Epithelial cell of esophagus (primary cell): ENCODE data around the gene HECTD4.
"Not testable (repeated sequence)": the region's sequence is repeated elsewhere in the genome, so short reads cannot be mapped to it uniquely, and the experiment has no call there.

Experiments
- DNase-seq: peaks from one replicate; pipeline ENCODE4 v3.0.0; 2010; ENCODE audit warnings: low read depth
- H3K4me3 ChIP-seq: 2 replicates; pipeline ENCODE4 v1.5.1; 2011; ENCODE audit warnings: mild to moderate bottlenecking, low read length, control low read depth
- TF ChIP-seq, protein P1 (sequence below): IDR thresholded peaks from 2 replicates; pipeline ENCODE4 v1.5.1; 2011; ENCODE audit warnings: low read depth, mild to moderate bottlenecking, low read length, control low read depth, inconsistent platforms; ENCODE audit not compliant: insufficient read depth; ENCODE audit errors: missing control alignments

HECTD4 gene

DNA sequence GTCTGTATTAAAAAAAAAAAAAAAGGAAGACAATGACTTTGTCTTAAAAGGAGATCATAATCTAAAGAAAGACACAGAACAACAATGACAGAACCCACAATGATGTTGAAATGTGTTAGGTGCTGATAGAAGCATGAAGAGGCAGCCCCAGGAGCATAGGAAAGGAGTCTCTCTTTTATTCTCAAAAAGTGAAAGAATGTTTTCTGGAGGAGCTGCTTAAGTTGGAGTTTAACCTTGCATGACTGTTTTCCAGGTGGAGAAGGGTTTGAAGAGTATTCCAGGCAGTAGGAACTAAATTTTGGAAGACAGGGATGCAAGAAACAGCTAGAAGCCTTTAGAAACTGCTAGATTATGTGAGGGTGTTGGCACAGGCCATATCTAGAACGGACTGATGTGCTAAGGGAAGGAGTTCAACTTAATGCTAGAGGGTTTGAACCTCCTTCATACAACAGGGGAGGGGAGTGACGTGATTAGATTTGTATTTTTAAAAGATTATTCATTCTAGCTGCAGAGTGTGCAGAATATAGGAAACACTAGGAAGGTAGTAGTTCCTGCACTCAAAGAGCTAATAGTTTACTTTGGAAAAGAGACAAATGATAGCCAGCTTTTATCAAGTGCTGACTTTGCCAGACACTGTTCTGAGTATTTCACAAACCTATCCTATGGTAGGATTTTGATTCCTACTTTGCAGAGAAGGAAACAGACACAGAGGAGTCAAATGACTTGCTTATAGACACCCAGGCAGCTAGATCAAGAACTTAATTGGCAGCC lies 31.8 kb upstream of the HECTD4 start:
- TF ChIP-seq, protein P1, sequence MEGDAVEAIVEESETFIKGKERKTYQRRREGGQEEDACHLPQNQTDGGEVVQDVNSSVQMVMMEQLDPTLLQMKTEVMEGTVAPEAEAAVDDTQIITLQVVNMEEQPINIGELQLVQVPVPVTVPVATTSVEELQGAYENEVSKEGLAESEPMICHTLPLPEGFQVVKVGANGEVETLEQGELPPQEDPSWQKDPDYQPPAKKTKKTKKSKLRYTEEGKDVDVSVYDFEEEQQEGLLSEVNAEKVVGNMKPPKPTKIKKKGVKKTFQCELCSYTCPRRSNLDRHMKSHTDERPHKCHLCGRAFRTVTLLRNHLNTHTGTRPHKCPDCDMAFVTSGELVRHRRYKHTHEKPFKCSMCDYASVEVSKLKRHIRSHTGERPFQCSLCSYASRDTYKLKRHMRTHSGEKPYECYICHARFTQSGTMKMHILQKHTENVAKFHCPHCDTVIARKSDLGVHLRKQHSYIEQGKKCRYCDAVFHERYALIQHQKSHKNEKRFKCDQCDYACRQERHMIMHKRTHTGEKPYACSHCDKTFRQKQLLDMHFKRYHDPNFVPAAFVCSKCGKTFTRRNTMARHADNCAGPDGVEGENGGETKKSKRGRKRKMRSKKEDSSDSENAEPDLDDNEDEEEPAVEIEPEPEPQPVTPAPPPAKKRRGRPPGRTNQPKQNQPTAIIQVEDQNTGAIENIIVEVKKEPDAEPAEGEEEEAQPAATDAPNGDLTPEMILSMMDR, result no peak
- no peak overlapping the region for H3K4me3 ChIP-seq
- no peak for DNase-seq

DNA sequence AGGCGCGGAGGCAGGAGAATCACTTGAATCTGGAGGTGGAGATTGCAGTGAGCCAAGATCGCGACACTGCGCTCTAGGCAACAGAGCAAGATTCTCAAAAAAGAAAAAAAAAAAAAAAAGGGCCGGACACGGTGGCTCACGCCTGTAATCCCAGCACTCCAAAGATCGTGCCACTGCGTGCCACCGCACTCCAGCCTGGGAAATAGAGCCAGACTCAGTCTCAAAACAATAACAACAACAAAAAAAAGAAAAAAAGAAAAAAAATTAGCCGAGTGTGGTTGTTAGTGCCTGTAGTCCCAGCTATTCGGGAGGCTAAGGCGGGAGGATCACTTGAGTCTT lies 27.6 kb upstream of the HECTD4 start:
- no peak for DNase-seq

DNA sequence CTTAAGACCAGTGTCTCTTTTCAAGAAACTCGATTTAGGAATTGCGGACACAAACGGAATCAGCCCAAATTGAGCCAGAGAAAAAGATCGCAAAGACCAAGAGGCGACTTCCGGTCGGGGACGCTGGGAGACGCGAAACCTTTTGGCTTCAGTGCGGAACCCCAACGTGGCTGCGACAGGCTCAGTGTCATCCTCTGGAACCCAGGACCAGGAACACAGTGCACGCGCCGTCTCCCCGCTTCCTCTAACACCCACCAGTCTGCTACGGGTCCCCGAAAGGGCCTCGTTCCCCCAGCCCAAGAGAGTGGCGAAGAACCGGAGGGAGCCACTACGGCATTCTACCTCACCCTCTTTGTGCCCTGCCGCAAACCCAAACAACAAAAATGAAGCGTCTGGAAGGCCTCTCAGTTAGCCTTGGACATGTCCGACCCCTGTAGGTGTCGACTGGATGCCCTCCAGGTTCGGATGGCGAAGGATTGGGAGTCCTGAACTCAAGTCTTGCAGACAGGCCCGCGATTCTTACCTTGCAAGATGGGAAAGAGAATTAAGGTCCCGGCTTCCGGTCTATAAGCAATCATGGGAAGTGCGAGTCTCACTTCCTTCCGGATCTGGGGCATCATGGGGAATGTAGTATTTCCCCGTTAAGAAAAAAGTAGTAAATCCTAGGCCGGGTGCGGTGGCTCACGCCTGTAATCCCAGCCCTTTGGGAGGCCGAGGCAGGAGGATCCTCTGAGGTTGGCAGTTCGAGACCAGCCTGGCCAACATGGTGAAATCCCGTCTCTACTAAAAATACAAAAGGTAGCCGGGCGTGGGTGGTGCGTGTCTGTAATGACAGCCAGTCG lies 27.1 kb upstream of the HECTD4 start, which contains the start of gene RPL6:
RPL6 (minus strand) TSS at position 542 of the 842 bp plus-strand sequence. CDS start 949 bp downstream, outside the sequence.
- DNase-seq, result peak; percentile 95
- TF ChIP-seq, protein P1, result no peak

More for the DNA sequence above, 27.6 kb upstream of the HECTD4 start:
- H3K4me3 ChIP-seq, result no peak overlapping the region
- TF ChIP-seq, protein P1, result no peak

DNA sequence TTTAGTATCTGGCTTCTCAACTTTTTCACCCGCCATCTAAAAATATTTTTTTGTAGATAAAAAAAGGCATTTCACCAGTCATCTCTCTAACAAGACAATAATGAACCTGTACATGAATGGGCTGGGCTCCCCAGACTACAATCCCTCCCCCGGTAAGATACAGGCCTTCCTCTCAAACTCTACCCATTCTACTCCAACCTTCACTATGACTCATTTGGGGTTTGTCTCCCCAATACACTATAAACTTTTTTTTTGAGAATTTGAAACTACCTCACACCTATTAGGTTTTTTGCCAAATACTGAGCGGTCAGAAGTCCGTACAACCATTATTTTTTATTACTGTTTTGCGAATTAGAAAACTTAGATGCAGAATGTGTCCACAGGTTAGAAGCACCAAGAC lies 26.4 kb upstream of the HECTD4 start:
- TF ChIP-seq, protein P1, result no peak
- peak overlapping the region; percentile 69 for H3K4me3 ChIP-seq
- DNase-seq, result peak; percentile 25

More for the DNA sequence above, 27.1 kb upstream of the HECTD4 start, which contains the start of gene RPL6:
- peak within 1 kb of the TSS; percentile 69 for H3K4me3 ChIP-seq

DNA sequence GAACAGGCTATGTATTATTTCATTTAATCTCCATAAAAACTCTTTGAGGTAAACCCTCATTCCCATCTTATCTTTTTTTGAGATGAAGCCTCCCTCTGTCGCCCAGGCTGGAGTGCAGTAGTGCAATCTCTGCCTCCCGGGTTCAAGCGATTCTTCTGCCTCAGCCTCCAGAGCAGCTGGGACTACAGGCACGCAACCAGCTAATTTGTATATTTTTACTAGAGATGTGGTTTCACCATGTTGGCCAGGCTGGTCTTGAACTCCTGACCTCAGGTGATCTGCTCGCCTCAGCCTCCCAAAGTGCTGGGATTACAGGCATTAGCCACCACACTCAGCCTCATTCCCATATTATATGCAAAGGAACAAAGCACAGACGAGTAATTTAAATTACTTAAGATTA lies 25.5 kb upstream of the HECTD4 start:
- not testable (repeated sequence) for DNase-seq
- H3K4me3 ChIP-seq, result peak overlapping the region; percentile 69

DNA sequence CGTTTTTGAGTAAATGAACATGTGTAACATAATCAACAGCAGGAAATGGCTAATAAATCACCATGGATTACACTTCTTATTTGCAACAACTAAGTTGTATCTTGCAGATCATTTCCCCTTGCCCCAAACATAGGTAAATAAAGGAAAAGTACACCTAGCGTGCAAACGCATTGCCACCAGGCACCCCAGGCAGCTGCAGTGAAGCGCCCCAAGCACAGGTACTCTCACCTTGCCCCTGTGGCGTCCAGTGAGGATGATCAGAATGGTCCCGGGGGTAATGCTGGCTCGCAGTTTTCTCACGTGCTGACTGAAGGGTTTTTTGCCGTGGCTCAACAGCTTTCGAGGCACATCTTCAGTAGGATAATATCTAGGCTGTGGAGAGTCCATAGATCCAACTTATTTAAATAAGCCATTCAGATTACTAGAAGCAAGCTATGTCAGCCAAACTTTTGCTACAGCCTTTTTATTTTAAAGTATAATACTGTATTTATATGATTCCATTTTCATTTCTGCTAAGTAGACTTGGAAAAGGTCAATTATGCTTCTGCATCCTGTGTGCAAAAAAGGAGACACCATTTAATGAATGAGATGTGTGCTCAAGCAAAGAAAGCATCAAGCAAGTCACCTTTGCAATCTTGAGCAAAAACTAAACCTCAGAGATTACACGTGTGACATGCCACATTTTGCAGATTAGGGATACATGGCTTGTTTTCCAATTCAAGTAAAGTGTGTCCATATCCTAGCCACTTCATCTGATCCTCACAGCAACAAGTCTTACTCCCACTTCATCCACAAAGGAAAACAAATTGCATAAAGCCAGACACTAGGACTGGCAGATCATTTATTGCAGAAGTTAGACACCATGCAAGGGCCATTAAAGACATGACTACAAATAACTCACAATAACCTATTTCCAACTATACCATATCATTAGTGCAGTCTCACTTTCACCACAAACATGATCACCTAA lies 24.6 kb upstream of the HECTD4 start:
- peak overlapping the region; percentile 69 for H3K4me3 ChIP-seq
- no peak for DNase-seq
- TF ChIP-seq, protein P1, result no peak
